OCI-LY1 (cell line): ENCODE results near the gene FMN1.

Source experiments
- H2AFZ ChIP-seq: fragments of 200-600 bp; sonication (generic), shearing (Covaris generic); 2 replicates; pipeline ENCODE4 v1.6.0; 2014; ENCODE audit warnings: antibody characterized with exemption, mild to moderate bottlenecking, low read length
- H3F3A ChIP-seq: fragments of 200-600 bp; sonication (generic), shearing (Covaris generic); 2 replicates; pipeline ENCODE4 v1.6.0; 2014; ENCODE audit warnings: mild to moderate bottlenecking, antibody characterized with exemption, low read length, moderate library complexity; ENCODE audit not compliant: insufficient read depth
- H3K27ac ChIP-seq: fragments of 200-600 bp; sonication (generic); 2 replicates; pipeline ENCODE4 v1.5.1; 2014; ENCODE audit warnings: low read length, mixed run types, mild to moderate bottlenecking, low read depth; ENCODE audit not compliant: poor library complexity, severe bottlenecking
- H3K27me3 ChIP-seq: fragments of 200-600 bp; sonication (generic); 2 replicates; pipeline ENCODE4 v1.6.0; 2014; ENCODE audit warnings: antibody characterized with exemption, mild to moderate bottlenecking, low read length, moderate library complexity; ENCODE audit not compliant: insufficient read depth
- H3K36me3 ChIP-seq: fragments of 200-600 bp; sonication (generic); 2 replicates; pipeline ENCODE4 v1.6.1; 2014; ENCODE audit warnings: mild to moderate bottlenecking, antibody characterized with exemption, low read length, moderate library complexity, mixed read lengths; ENCODE audit not compliant: insufficient read depth
- H3K4me1 ChIP-seq: fragments of 200-600 bp; sonication (generic); 2 replicates; pipeline ENCODE4 v1.5.1; 2014; ENCODE audit warnings: mild to moderate bottlenecking, low read length, moderate library complexity; ENCODE audit not compliant: insufficient read depth, severe bottlenecking
- H3K4me2 ChIP-seq: fragments of 200-600 bp; sonication (generic), shearing (Covaris generic); 2 replicates; pipeline ENCODE4 v1.6.1; 2014; ENCODE audit warnings: low read length
- H3K4me3 ChIP-seq: fragments of 200-600 bp; sonication (generic); 2 replicates; pipeline ENCODE4 v1.5.1; 2014; ENCODE audit warnings: low read length, low read depth, mild to moderate bottlenecking, mixed read lengths; ENCODE audit not compliant: poor library complexity, severe bottlenecking
- H3K79me2 ChIP-seq: fragments of 200-600 bp; shearing (Covaris generic); 2 replicates; pipeline ENCODE4 v1.6.1; 2016; ENCODE audit warnings: mixed run types, low read length, mixed read lengths; ENCODE audit not compliant: insufficient read depth
- H3K9ac ChIP-seq: fragments of 200-600 bp; sonication (generic), shearing (Covaris generic); 2 replicates; pipeline ENCODE4 v1.6.1; 2014; ENCODE audit warnings: mild to moderate bottlenecking, low read length, mixed read lengths
- H3K9me2 ChIP-seq: fragments of 200-600 bp; sonication (generic), shearing (Covaris generic); 2 replicates; pipeline ENCODE4 v1.6.1; 2014; ENCODE audit warnings: low read depth, mild to moderate bottlenecking, low read length, mixed read lengths
- H3K9me3 ChIP-seq: fragments of 200-600 bp; shearing (Covaris generic); 2 replicates; pipeline ENCODE4 v1.6.1; 2014; ENCODE audit warnings: low read length, mixed read lengths
- H4K20me1 ChIP-seq: fragments of 200-600 bp; sonication (generic), shearing (Covaris generic); 2 replicates; pipeline ENCODE4 v1.6.0; 2016; ENCODE audit warnings: mild to moderate bottlenecking, low read length; ENCODE audit not compliant: insufficient read depth
- EZH2 ChIP-seq: fragments of 200-600 bp; sonication (generic), shearing (Covaris generic); IDR thresholded peaks from 2 replicates; pipeline ENCODE4 v1.8.0; 2017; ENCODE audit warnings: borderline replicate concordance, mixed run types, mild to moderate bottlenecking, antibody characterized with exemption, low read length, moderate library complexity, mixed read lengths
- TF ChIP-seq, protein P1 (sequence below): fragments of 200-600 bp; sonication (generic), shearing (Covaris generic); IDR thresholded peaks from 2 replicates; pipeline ENCODE4 v1.5.1; 2017; ENCODE audit warnings: mild to moderate bottlenecking, antibody characterized with exemption, low read length, moderate library complexity, mixed read lengths

FMN1 gene

DNA sequence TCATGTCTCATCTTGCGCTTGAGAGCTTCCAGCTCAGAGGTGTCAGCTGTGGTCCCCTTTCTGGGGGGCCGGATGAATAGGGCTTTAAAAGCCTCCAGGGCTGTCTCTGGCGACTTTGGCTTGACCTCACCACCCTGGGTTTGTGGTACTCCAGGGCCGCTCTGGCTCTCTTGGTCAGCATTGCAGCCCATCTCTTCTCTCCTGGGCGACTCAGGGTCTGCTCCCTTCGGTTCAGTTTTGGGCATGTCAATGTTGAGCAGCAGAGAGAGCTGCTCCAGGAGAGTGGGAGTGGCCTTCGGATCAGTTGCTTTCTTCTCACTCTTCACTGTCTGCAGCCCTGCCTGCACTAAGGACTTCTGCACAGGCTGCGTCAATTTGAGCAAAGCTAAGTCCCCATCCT lies 127.9 kb downstream of the FMN1 start:
- Histone ChIP-seq H3K9ac (no peak overlapping the region), H3K79me2 (no peaks in the 10 kb centered on the region), H3K27ac (no peak overlapping the region), H3K4me3 (no peak overlapping the region), H3F3A (no peaks in the 10 kb centered on the region), H3K9me3 (no peaks in the 10 kb centered on the region), H2AFZ (no peak overlapping the region), H3K9me2 (no peaks in the 10 kb centered on the region), H4K20me1 (no peaks in the 10 kb centered on the region), H3K36me3 (no peaks in the 10 kb centered on the region), H3K27me3 (peaks cover 7% of the 10 kb centered on the region; the same call in 1 of the 2 replicates), H3K4me2 (no peak overlapping the region), H3K4me1 (no peaks in the 10 kb centered on the region)
- TF ChIP-seq EZH2: no peak
- TF ChIP-seq, protein P1, sequence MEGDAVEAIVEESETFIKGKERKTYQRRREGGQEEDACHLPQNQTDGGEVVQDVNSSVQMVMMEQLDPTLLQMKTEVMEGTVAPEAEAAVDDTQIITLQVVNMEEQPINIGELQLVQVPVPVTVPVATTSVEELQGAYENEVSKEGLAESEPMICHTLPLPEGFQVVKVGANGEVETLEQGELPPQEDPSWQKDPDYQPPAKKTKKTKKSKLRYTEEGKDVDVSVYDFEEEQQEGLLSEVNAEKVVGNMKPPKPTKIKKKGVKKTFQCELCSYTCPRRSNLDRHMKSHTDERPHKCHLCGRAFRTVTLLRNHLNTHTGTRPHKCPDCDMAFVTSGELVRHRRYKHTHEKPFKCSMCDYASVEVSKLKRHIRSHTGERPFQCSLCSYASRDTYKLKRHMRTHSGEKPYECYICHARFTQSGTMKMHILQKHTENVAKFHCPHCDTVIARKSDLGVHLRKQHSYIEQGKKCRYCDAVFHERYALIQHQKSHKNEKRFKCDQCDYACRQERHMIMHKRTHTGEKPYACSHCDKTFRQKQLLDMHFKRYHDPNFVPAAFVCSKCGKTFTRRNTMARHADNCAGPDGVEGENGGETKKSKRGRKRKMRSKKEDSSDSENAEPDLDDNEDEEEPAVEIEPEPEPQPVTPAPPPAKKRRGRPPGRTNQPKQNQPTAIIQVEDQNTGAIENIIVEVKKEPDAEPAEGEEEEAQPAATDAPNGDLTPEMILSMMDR: no peak

DNA sequence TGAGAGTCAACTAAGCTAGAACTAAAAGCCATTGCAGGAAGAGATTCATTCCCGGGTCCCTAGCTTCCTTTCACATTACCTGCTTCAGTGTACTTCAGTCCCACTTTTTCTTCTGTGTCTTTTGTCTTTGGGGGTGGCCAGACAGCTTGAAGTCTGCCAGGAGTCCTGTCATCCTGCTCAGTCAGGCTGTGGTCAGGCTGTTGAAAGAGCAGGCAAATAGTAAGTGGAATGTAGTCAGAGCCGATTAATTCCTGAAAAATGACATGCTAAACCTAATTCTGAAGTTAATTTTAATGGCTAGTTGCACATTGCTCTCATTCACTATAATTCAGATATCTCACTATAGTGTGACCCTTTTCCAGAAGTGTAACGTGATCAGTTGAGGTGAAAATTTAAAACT lies 129.6 kb downstream of the FMN1 start:
- Histone ChIP-seq H2AFZ (no peak overlapping the region), H3F3A (no peaks in the 10 kb centered on the region), H3K9ac (no peak overlapping the region), H3K36me3 (no peaks in the 10 kb centered on the region), H3K4me2 (no peak overlapping the region), H3K4me3 (no peak overlapping the region), H3K4me1 (no peaks in the 10 kb centered on the region), H4K20me1 (no peaks in the 10 kb centered on the region), H3K79me2 (no peaks in the 10 kb centered on the region), H3K27me3 (0 out of 2 replicates have a peak, but pooled peaks cover 7% of the 10 kb centered on the region), H3K9me2 (no peaks in the 10 kb centered on the region), H3K27ac (no peak overlapping the region), H3K9me3 (no peaks in the 10 kb centered on the region)
- TF ChIP-seq EZH2: no peak
- TF ChIP-seq, protein P1: no peak

DNA sequence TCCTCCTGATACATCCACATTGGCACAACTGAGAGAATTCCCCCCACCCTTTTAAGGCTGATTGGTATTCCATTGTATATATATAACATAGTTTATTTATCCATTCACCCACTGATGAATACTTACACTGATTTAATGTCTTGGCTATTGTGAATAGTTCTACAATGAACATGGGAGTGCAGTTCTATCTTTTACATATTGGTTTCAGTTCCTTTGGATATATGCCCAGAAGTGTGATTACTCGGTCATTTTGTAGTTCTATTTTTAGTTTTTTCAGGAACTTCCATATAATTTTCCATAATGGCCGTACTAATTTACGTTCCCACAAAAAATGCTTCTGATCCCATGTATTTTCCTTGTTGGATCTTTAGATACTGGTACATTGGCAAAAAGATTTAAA lies 135.3 kb downstream of the FMN1 start:
- Histone ChIP-seq H4K20me1 (no peaks in the 10 kb centered on the region), H3K27ac (no peak overlapping the region), H3F3A (no peaks in the 10 kb centered on the region), H3K36me3 (no peaks in the 10 kb centered on the region), H3K9me3 (no peaks in the 10 kb centered on the region), H3K9ac (no peak overlapping the region), H3K4me1 (no peaks in the 10 kb centered on the region), H2AFZ (no peak overlapping the region), H3K27me3 (0 out of 2 replicates have a peak, but pooled peaks cover 4% of the 10 kb centered on the region), H3K9me2 (no peaks in the 10 kb centered on the region), H3K4me3 (no peak overlapping the region), H3K79me2 (no peaks in the 10 kb centered on the region), H3K4me2 (no peak overlapping the region)
- TF ChIP-seq EZH2: no peak
- TF ChIP-seq, protein P1: no peak
